Stimulated activated CD4-positive, alpha-beta T cell treated with anti-CD3 and anti-CD28 coated beads, Interleukin-12 subunit alpha, Interleukin-12 subunit beta, amount 100 ng/mL, for 4 hours (primary cell): ENCODE measurements around the gene LMLN.
"Not testable (repeated sequence)": the region's sequence is repeated elsewhere in the genome, so short reads cannot be mapped to it uniquely, and the experiment has no call there.

Experiments
- DNase-seq: peaks from one replicate; pipeline ENCODE4 v3.0.0-alpha.2; 2020

The LMLN gene, protein sequence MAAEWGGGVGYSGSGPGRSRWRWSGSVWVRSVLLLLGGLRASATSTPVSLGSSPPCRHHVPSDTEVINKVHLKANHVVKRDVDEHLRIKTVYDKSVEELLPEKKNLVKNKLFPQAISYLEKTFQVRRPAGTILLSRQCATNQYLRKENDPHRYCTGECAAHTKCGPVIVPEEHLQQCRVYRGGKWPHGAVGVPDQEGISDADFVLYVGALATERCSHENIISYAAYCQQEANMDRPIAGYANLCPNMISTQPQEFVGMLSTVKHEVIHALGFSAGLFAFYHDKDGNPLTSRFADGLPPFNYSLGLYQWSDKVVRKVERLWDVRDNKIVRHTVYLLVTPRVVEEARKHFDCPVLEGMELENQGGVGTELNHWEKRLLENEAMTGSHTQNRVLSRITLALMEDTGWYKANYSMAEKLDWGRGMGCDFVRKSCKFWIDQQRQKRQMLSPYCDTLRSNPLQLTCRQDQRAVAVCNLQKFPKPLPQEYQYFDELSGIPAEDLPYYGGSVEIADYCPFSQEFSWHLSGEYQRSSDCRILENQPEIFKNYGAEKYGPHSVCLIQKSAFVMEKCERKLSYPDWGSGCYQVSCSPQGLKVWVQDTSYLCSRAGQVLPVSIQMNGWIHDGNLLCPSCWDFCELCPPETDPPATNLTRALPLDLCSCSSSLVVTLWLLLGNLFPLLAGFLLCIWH

DNA sequence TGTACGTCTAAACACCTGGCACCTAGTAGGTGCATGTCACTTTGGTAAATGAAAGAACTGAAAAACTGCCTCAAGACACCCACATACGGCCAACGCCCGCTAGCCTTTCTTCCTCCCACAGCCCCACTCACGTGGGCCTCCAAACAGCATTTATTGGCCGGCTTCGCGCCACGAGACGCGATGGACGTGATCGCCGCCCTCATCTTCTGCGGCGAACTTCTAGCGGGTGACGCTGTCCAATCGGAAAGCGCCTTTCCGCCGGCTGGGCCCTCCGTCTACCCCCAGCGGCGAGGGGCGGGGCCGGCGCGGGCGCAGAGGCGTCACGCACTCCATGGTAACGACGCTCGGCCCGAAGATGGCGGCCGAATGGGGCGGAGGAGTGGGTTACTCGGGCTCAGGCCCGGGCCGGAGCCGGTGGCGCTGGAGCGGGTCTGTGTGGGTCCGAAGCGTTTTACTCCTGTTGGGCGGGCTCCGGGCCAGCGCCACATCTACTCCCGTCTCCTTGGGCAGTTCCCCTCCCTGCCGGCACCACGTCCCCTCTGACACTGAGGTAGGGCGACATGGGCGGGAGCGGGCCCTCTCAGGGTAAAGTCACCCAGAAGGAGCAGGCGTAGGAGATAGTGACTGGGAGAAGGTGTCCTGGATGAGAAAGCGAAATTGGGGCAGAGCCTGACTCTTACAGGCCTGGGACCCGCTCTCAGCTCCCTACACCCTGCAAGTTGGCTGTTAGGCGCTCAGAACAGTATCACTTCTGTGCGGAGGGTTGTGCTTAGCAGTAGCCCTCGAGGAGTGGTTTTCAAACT, at the start of gene LMLN:
TSS of gene LMLN (plus strand) at position 327 of the 803 bp plus-strand sequence. CDS start at position 356, 29 bp downstream.
- DNase-seq: peak; percentile 94

DNA sequence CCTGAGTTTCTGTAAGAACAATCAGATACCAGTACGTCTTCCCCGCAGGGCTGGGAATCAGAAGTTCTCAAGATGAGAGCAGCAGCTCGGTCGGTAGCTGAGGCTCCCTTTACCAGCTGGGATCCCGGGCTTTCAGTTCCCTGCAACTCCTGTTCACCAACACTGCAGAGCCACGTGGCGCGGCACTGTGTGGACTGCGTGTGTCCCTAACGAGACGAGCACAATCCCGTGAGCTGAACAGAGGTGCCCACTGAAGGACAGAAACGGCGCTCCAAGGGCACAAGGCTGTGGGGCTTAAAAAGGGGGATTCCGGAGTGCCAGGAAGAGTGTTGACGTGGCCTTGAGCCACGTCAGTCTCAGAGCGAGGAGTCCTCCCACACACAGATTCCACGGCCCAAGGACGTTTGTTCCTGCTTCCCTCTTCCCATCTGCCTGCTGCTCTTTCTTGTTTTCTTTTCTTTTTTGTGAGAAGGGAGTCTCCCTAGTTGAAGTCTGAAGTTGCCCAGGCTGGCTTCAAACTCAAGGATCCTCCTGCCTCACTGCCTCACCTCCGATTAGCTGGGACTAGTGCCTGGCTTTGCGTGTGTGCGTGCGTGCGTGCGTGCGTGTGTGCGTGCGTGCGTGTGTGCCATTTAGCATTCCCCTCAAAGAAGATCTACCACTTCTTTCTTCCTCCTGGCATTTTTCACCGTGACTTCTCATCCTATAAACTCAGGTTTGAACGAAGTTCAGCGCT, 47.1 kb upstream of the LMLN start:
- DNase-seq: no peak

DNA sequence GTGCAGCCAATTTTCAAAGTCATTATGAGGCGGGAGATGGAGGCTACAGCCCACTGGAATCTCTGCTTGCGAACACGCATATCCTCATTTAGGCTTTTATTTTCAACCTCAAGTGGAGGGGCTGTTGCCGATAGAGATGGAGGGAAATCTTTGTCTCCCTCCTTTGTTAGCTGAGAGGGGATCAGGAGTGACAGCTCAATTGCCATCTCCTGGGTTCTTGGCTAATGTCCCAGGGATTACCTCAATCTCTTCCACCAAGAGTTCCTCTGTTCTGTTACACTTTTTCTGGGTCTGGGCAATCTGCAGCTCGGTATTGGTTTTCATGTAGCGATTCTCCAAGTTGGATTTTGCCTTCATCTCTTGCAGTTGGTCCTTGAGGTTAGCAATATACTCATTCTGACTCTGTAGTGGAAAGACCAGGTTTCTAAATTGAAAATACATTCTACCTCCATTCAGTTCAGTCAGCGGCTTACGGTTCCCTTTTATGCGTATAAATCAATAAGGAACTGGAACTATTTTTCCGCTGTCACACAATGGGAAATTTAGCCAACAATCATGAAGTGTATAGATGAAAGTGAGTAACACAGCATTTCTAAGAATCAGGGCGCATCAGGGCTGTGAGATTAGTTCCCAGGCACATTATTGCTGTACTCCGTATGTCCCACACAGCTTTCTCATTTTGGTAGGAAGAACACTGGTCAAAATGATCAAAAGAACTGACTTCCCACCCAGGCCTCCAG, 46.2 kb upstream of the LMLN start:
- no peak for DNase-seq

DNA sequence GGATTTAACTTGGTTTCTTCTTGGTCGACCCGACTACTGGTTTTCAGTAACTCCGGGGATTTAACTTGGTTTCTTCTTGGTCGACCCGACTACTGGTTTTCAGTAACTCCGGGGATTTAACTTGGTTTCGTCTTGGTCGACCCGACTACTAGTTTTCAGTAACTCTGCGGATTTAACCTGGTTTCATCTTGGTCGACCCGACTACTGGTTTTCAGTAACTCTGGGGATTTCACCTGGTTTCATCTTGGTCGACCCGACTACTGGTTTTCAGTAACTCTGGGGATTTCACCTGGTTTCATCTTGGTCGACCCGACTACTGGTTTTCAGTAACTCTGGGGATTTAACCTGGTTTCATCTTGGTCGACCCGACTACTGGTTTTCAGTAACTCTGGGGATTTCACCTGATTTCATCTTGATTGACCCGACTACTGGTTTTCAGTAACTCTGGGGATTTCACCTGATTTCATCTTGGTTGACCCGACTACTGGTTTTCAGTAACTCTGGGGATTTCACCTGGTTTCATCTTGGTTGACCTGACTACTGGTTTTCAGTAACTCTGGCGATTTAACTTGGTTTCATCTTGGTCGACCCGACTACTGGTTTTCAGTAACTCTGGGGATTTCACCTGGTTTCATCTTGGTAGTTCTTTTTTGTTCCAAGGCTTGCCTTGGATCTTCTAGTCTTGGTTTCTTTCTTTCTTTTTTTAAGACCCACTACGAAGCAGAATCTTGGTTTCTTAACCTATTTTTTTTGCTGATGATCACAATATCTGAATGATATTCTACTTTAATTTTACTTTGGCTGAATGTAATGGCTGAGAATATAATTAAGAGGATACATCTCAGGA, 38.4 kb upstream of the LMLN start:
- not testable (repeated sequence) for DNase-seq

- DNase-seq: no peak
Measured at GRCh38 chr3:197926418-197926817, 33.6 kb upstream of the LMLN start.

- DNase-seq: not testable (repeated sequence)
Measured at GRCh38 chr3:197927578-197927977, 32.4 kb upstream of the LMLN start.

- DNase-seq: no peak
Measured at GRCh38 chr3:197936819-197937384, 23.1 kb upstream of the LMLN start.

DNA sequence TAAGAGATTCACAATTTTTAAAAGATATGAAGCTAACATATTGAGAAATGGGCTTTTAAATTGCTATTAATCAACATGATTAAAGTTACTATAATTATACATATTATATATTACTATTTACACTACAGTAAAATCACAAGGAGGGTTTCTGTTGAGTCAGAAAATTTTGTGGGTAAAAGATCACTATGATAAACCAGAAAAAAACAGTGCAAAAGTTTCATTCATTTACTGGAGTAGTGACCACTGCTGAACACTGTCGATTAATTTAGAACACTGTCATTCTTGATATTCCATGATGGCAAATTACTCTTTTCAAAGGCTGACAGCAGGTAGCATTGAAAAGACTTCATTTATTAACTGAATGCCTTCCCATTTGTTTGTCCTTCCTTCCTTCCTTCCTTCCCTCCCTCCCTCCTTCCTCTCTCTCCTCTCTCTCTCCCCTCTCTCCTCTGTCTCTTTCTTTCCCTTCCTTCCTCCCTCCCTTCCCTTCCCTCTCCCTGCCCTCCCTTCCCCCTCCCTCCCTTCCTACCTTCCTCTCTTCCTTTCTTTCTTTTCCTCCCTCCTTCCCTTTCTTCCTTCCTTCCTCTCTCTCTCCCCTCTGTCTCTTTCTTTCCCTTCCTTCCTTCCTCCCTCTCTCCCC, 19.2 kb upstream of the LMLN start:
- no peak for DNase-seq

GRCh38 chr3:197942956-197943556, 17.0 kb upstream of the LMLN start:
- no peak for DNase-seq

- DNase-seq: no peak
Measured at GRCh38 chr3:197949191-197949777, 10.7 kb upstream of the LMLN start.

GRCh38 chr3:197949778-197950676, 10.0 kb upstream of the LMLN start, which contains the start of gene RPL35A:
Gene RPL35A (plus strand): TSS chr3:197950190. CDS start chr3:197950968, 778 bp downstream.
- DNase-seq: peak; percentile 75

GRCh38 chr3:197950677-197951061, 9.3 kb upstream of the LMLN start:
- DNase-seq: no peak

DNA sequence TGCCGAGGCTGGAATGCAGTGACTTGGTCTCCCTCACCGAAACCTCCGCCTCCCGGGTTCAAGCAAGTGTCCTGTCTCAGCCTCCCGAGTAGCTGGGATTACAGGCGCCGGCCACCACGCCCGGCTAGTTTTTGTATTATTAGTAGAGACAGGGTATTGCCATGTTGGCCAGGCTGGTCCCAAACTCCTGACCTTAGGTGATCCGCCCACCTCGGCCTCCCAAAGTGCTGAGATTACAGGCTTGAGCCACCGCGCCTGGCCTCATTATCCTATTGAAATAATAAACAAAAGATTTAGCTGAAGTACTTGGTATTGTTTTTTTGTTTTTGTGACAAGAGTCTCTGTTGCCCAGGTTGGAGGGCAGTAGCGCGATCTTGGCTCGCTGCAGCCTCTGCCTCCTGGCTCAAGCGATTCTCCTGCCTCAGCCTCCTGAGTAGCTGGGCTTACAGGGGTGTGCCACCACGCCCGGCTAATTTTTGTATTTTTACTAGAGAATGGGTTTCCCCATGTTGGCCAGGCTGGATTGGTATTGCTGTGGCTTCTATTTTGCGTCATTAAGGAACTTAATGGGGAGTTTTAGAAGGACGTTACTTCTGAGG, 8.5 kb upstream of the LMLN start:
- no peak for DNase-seq

DNA sequence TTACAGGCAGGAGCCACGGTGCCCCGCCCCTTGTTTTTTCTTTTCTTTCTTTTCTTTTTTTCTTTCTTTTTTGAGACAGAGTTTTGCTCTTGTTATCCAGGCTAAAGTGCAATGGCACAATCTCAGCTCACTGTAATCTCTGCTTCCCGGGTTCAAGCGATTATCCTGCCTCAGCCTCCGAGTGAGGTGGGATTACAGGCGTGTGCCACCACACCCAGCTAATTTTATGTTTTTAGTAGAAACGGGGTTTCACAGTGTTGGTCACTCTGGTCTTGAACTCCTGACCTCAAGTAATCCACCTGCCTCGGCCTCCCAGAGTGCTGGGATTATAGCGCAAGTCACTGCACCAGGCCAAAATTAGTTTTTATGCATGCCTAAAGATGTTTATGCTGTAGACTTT, 7.6 kb upstream of the LMLN start:
- DNase-seq: no peak

GRCh38 chr3:197953325-197953724, 6.7 kb upstream of the LMLN start:
- no peak for DNase-seq

- DNase-seq: no peak
Measured at GRCh38 chr3:197953881-197954280, 6.1 kb upstream of the LMLN start.

DNA sequence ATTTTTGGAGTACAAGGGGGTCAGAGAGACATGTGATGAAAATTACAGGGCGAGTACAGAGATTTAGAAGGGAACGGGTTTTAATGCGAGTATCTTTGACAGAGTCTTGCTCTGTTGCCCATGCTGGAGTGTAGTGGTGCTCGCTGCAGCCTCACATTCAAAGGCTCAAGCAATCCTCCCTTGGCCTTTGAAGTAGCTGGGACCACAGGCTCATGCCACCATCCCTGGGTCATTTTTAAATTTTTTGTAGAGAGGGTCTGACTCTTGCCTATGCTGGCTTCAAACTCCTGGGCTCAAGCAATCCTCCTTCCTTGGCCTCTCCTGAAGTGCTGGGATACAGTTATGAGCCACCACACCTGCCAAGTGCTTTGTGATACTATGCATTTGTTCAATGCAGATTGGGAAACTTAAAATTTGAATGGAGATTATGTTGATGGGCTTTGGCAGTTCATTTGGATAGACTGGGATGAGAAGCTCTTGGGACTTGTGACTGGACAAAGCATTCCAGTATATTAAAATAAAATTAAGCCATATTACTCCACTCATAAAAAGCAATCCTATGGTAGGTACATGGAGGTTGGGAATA, 4.0 kb upstream of the LMLN start:
- no peak for DNase-seq
